HL-60 (cell line): ENCODE data around the gene DAP.

Source experiments
- DNase-seq, 2 experiments: peaks; one replicate each; pipeline ENCODE4 v3.0.0-alpha.2; 2010 to 2020; ENCODE audit warnings: low read depth in 1 of 2, low spot score in 1 of 2
- H3K27ac ChIP-seq: fragments of 250-450 bp; sonication (Bioruptor Pico); replicated peaks from 2 replicates; pipeline ENCODE4 v1.5.1; 2020; ENCODE audit warnings: mild to moderate bottlenecking, moderate library complexity
- H3K27me3 ChIP-seq: fragments of 250-450 bp; sonication (Bioruptor Pico); 2 replicates; pipeline ENCODE4 v1.5.1; 2021; ENCODE audit warnings: mild to moderate bottlenecking, moderate library complexity; ENCODE audit not compliant: insufficient read depth, poor library complexity, severe bottlenecking
- H3K4me3 ChIP-seq: replicated peaks from 2 replicates; pipeline ENCODE4 v1.5.1; 2011; ENCODE audit warnings: mild to moderate bottlenecking, control low read depth, low read length; ENCODE audit not compliant: insufficient read depth
- CTCF ChIP-seq: IDR thresholded peaks from one replicate; pipeline ENCODE4 v1.5.1; 2011; ENCODE audit warnings: low read length, control low read depth, inconsistent platforms; ENCODE audit not compliant: insufficient read depth
- GABPA ChIP-seq: IDR thresholded peaks from 2 replicates; pipeline ENCODE4 v1.6.1; 2012; ENCODE audit warnings: low read depth
- POLR2AphosphoS5 ChIP-seq: IDR thresholded peaks from 2 replicates; pipeline ENCODE4 v1.6.1; 2012; ENCODE audit warnings: low read depth
- REST ChIP-seq: IDR thresholded peaks from 2 replicates; pipeline ENCODE4 v1.6.1; 2012; ENCODE audit warnings: low read depth; ENCODE audit not compliant: insufficient replicate concordance
- SPI1 ChIP-seq: IDR thresholded peaks from 2 replicates; pipeline ENCODE4 v1.6.1; 2012; ENCODE audit warnings: low read depth, mild to moderate bottlenecking, borderline replicate concordance

DAP gene

GRCh38 chr5:10726913-10727517 lies 34.0 kb downstream of the DAP start:
- no peak for DNase-seq
- H3K4me3 ChIP-seq = no peak overlapping the region
- no peaks in the 10 kb centered on the region for H3K27me3 ChIP-seq
- TF ChIP-seq GABPA (no peak), SPI1 (peak; percentile 11; the same call in 1 of the 2 replicates), POLR2AphosphoS5 (no peak), REST (no peak), CTCF (no peak)
- H3K27ac ChIP-seq = no peak overlapping the region

DNA sequence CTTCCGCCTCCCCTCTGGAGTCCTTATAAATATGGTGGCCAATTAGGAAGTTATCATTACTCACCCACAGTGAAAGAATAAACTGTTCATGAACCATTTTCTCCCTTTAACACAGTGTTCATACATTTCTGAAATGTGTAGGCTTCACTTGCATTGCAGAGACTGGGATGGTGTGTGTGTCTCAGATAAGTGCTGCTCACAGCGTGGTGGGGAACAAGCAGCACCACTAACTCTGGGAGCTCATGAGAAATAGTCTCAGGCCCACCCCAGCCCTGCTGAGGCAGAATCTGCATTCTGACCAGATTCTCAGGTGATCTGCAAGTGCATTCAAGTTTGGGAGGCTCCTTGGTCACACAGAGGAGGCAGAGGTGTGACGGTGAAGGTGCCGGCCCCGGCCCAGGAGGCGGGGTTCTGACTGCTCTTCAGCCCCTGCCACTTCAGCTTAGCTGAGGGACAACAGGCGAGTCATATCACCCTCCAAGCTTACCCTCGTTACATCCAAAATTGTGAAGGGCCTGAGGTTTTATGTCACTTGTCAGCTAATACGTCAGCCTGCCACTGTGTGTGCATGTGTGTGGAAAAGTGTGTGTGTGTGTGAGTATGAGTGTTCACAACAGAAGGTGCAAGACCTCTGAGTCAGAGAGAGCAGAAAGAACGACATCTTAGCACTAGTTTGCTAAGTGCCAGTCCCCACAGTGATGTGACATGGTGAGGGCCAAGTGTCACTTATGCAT lies 34.7 kb downstream of the DAP start:
- no peak overlapping the region for H3K4me3 ChIP-seq
- TF ChIP-seq GABPA = no peak
- no peak; the same call in 1 of the 2 replicates for TF ChIP-seq POLR2AphosphoS5
- TF ChIP-seq CTCF = no peak
- no peak for TF ChIP-seq REST
- no peak for TF ChIP-seq SPI1
- no peak overlapping the region for H3K27ac ChIP-seq
- no peaks in the 10 kb centered on the region for H3K27me3 ChIP-seq
- DNase-seq = no peak

DNA sequence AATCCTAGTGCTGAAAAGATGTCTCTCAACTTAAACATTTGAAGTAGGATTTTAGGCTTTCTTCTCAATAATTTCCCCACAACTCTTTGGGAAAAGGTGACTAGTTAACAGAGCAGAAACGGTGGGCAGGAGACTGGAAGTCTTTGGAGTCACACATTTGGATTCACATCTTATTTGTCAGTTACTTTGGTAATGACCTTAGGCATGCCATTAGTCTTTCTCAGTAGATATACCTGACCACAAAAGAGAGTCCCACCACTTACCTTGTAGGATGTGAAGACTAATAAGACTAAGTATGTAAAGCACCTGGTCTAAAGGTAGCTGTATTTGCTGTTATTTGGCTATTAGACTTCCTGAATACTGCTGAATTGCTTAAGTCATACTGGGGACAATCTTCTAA lies 35.4 kb downstream of the DAP start:
- Histone ChIP-seq H3K27me3 (no peaks in the 10 kb centered on the region), H3K27ac (no peak overlapping the region), H3K4me3 (no peak overlapping the region)
- no peak for DNase-seq
- TF ChIP-seq REST = no peak
- TF ChIP-seq SPI1 = no peak
- no peak for TF ChIP-seq POLR2AphosphoS5
- no peak for TF ChIP-seq CTCF
- no peak for TF ChIP-seq GABPA
